ENCODE measurements around the gene TOP1.

TOP1 gene

GRCh38 chr20:41159547-41159946 is 130.9 kb downstream of the TOP1 start:
- DNase-seq (ENCODE audit: low read depth), result no peak
- H3K4me3 ChIP-seq (ENCODE audit: low read length), result no peak overlapping the region
- H3K9me3 ChIP-seq (ENCODE audit: control insufficient read depth, low read length), result no peaks in the 10 kb centered on the region
- no peak overlapping the region for H3K9ac ChIP-seq (ENCODE audit: low read length)
- peaks cover 33% of the 10 kb centered on the region for H3K36me3 ChIP-seq (ENCODE audit: control insufficient read depth, insufficient read depth, low read length, severe bottlenecking)
- no peaks in the 10 kb centered on the region for H3K27me3 ChIP-seq (replicated peaks; ENCODE audit: control insufficient read depth, insufficient read depth, low read length)
- H3K4me1 ChIP-seq (ENCODE audit: control insufficient read depth, insufficient read depth, low read length), result no peaks in the 10 kb centered on the region

GRCh38 chr20:41160686-41161085 is 132.1 kb downstream of the TOP1 start:
- no peak for DNase-seq (ENCODE audit: low read depth)
- Histone ChIP-seq H3K4me1 (ENCODE audit: control insufficient read depth, insufficient read depth, low read length) (no peaks in the 10 kb centered on the region), H3K9me3 (ENCODE audit: control insufficient read depth, low read length) (no peaks in the 10 kb centered on the region), H3K27me3 (replicated peaks; ENCODE audit: control insufficient read depth, insufficient read depth, low read length) (no peaks in the 10 kb centered on the region), H3K36me3 (ENCODE audit: control insufficient read depth, insufficient read depth, low read length, severe bottlenecking) (peaks cover 45% of the 10 kb centered on the region), H3K9ac (ENCODE audit: low read length) (no peak overlapping the region), H3K4me3 (ENCODE audit: low read length) (no peak overlapping the region)

GRCh38 chr20:41161886-41162285 is 133.3 kb downstream of the TOP1 start:
- Histone ChIP-seq H3K9me3 (ENCODE audit: control insufficient read depth, low read length) (no peaks in the 10 kb centered on the region), H3K27me3 (replicated peaks; ENCODE audit: control insufficient read depth, insufficient read depth, low read length) (no peaks in the 10 kb centered on the region), H3K4me1 (ENCODE audit: control insufficient read depth, insufficient read depth, low read length) (no peaks in the 10 kb centered on the region), H3K4me3 (ENCODE audit: low read length) (no peak overlapping the region), H3K9ac (ENCODE audit: low read length) (no peak overlapping the region), H3K36me3 (ENCODE audit: control insufficient read depth, insufficient read depth, low read length, severe bottlenecking) (peaks cover 57% of the 10 kb centered on the region)
- no peak for DNase-seq (ENCODE audit: low read depth)

GRCh38 chr20:41162396-41162795 is 133.8 kb downstream of the TOP1 start:
- no peak overlapping the region for H3K9ac ChIP-seq (ENCODE audit: low read length)
- no peaks in the 10 kb centered on the region for H3K27me3 ChIP-seq (replicated peaks; ENCODE audit: control insufficient read depth, insufficient read depth, low read length)
- no peaks in the 10 kb centered on the region for H3K4me1 ChIP-seq (ENCODE audit: control insufficient read depth, insufficient read depth, low read length)
- peaks cover 62% of the 10 kb centered on the region for H3K36me3 ChIP-seq (ENCODE audit: control insufficient read depth, insufficient read depth, low read length, severe bottlenecking)
- DNase-seq (ENCODE audit: low read depth), result no peak
- no peaks in the 10 kb centered on the region for H3K9me3 ChIP-seq (ENCODE audit: control insufficient read depth, low read length)
- H3K4me3 ChIP-seq (ENCODE audit: low read length), result no peak overlapping the region

GRCh38 chr20:41163821-41164220 is 135.2 kb downstream of the TOP1 start:
- H3K4me1 ChIP-seq (ENCODE audit: control insufficient read depth, insufficient read depth, low read length), result no peaks in the 10 kb centered on the region
- H3K9me3 ChIP-seq (ENCODE audit: control insufficient read depth, low read length), result no peaks in the 10 kb centered on the region
- peaks cover 74% of the 10 kb centered on the region for H3K36me3 ChIP-seq (ENCODE audit: control insufficient read depth, insufficient read depth, low read length, severe bottlenecking)
- H3K4me3 ChIP-seq (ENCODE audit: low read length), result no peak overlapping the region
- no peak for DNase-seq (ENCODE audit: low read depth)
- no peak overlapping the region for H3K9ac ChIP-seq (ENCODE audit: low read length)
- H3K27me3 ChIP-seq (replicated peaks; ENCODE audit: control insufficient read depth, insufficient read depth, low read length), result no peaks in the 10 kb centered on the region

- H3K9ac ChIP-seq (ENCODE audit: low read length), result no peak overlapping the region
- no peak for DNase-seq (ENCODE audit: low read depth)
- peaks cover 81% of the 10 kb centered on the region for H3K36me3 ChIP-seq (ENCODE audit: control insufficient read depth, insufficient read depth, low read length, severe bottlenecking)
- H3K27me3 ChIP-seq (replicated peaks; ENCODE audit: control insufficient read depth, insufficient read depth, low read length), result no peaks in the 10 kb centered on the region
- H3K4me1 ChIP-seq (ENCODE audit: control insufficient read depth, insufficient read depth, low read length), result no peaks in the 10 kb centered on the region
- no peak overlapping the region for H3K4me3 ChIP-seq (ENCODE audit: low read length)
- no peaks in the 10 kb centered on the region for H3K9me3 ChIP-seq (ENCODE audit: control insufficient read depth, low read length)
These were observed 136.6 kb downstream of the TOP1 start for GRCh38 chr20:41165001-41165882.

GRCh38 chr20:41166201-41167117 is 137.8 kb downstream of the TOP1 start:
- no peak overlapping the region for H3K4me3 ChIP-seq (ENCODE audit: low read length)
- no peak overlapping the region for H3K9ac ChIP-seq (ENCODE audit: low read length)
- peaks cover 82% of the 10 kb centered on the region for H3K36me3 ChIP-seq (ENCODE audit: control insufficient read depth, insufficient read depth, low read length, severe bottlenecking)
- H3K4me1 ChIP-seq (ENCODE audit: control insufficient read depth, insufficient read depth, low read length), result no peaks in the 10 kb centered on the region
- no peaks in the 10 kb centered on the region for H3K27me3 ChIP-seq (replicated peaks; ENCODE audit: control insufficient read depth, insufficient read depth, low read length)
- no peak for DNase-seq (ENCODE audit: low read depth)
- H3K9me3 ChIP-seq (ENCODE audit: control insufficient read depth, low read length), result no peaks in the 10 kb centered on the region

- H3K4me1 ChIP-seq (ENCODE audit: control insufficient read depth, insufficient read depth, low read length), result peaks cover 6% of the 10 kb centered on the region
- peaks cover 89% of the 10 kb centered on the region for H3K36me3 ChIP-seq (ENCODE audit: control insufficient read depth, insufficient read depth, low read length, severe bottlenecking)
- no peak overlapping the region for H3K4me3 ChIP-seq (ENCODE audit: low read length)
- no peak for DNase-seq (ENCODE audit: low read depth)
- no peaks in the 10 kb centered on the region for H3K27me3 ChIP-seq (replicated peaks; ENCODE audit: control insufficient read depth, insufficient read depth, low read length)
- no peaks in the 10 kb centered on the region for H3K9me3 ChIP-seq (ENCODE audit: control insufficient read depth, low read length)
- no peak overlapping the region for H3K9ac ChIP-seq (ENCODE audit: low read length)
These were observed 138.5 kb downstream of the TOP1 start for GRCh38 chr20:41167118-41167470.

- Histone ChIP-seq H3K9me3 (ENCODE audit: control insufficient read depth, low read length) (no peaks in the 10 kb centered on the region), H3K4me3 (ENCODE audit: low read length) (no peak overlapping the region), H3K27me3 (replicated peaks; ENCODE audit: control insufficient read depth, insufficient read depth, low read length) (no peaks in the 10 kb centered on the region), H3K4me1 (ENCODE audit: control insufficient read depth, insufficient read depth, low read length) (peaks cover 12% of the 10 kb centered on the region), H3K36me3 (ENCODE audit: control insufficient read depth, insufficient read depth, low read length, severe bottlenecking) (peaks cover 90% of the 10 kb centered on the region), H3K9ac (ENCODE audit: low read length) (no peak overlapping the region)
- DNase-seq (ENCODE audit: low read depth), result no peak
These were observed 139.0 kb downstream of the TOP1 start for GRCh38 chr20:41167481-41168253.

GRCh38 chr20:41168281-41169161 is 139.9 kb downstream of the TOP1 start:
- DNase-seq (ENCODE audit: low read depth), result no peak
- no peaks in the 10 kb centered on the region for H3K27me3 ChIP-seq (replicated peaks; ENCODE audit: control insufficient read depth, insufficient read depth, low read length)
- no peak overlapping the region for H3K9ac ChIP-seq (ENCODE audit: low read length)
- H3K9me3 ChIP-seq (ENCODE audit: control insufficient read depth, low read length), result no peaks in the 10 kb centered on the region
- H3K4me3 ChIP-seq (ENCODE audit: low read length), result no peak overlapping the region
- peaks cover 18% of the 10 kb centered on the region for H3K4me1 ChIP-seq (ENCODE audit: control insufficient read depth, insufficient read depth, low read length)
- peaks cover 86% of the 10 kb centered on the region for H3K36me3 ChIP-seq (ENCODE audit: control insufficient read depth, insufficient read depth, low read length, severe bottlenecking)

All from adipocyte (in vitro differentiated cells).